ENCODE data around the gene MSH3. TPM values are rescaled to one million over a fixed set of nuclear protein-coding genes. Genes with fewer than 3 reads are reported as not detected.
"Not testable (repeated sequence)": the region's sequence is repeated elsewhere in the genome, so short reads cannot be mapped to it uniquely, and the experiment has no call there.

Gene MSH3
- total RNA-seq, 2 experiments from 2014 or later, result 23.0 to 23.4 TPM

GRCh38 chr5:80810425-80810824 is 156.0 kb downstream of the MSH3 start:
- H3K4me3 Mint-ChIP-seq, result no peak overlapping the region
- peaks cover 5% of the 10 kb centered on the region for H3K4me1 Mint-ChIP-seq (ENCODE audit: low read depth)
- DNase-seq (no peak), ATAC-seq (peak; percentile 51)
- no peaks in the 10 kb centered on the region for H3K9me3 Mint-ChIP-seq
- no peaks in the 10 kb centered on the region for H3K27me3 Mint-ChIP-seq
- TF ChIP-seq CTCF (IDR thresholded peaks at IDR 0.05), result no peak
- intact Hi-C loops (cut with micrococcal nuclease), result no loop called here
- ChIA-PET CTCF (no interaction called here), POLR2A (no interaction called here)
- peaks cover 18% of the 10 kb centered on the region for H3K36me3 Mint-ChIP-seq (ENCODE audit: low read depth)
- no peak overlapping the region for H3K27ac Mint-ChIP-seq

GRCh38 chr5:80816590-80816989 is 162.1 kb downstream of the MSH3 start:
- ChIA-PET POLR2A (no interaction called here), CTCF (no interaction called here)
- Mint-ChIP-seq H3K4me1 (ENCODE audit: low read depth) (no peaks in the 10 kb centered on the region), H3K9me3 (no peaks in the 10 kb centered on the region), H3K27me3 (no peaks in the 10 kb centered on the region), H3K36me3 (ENCODE audit: low read depth) (peaks cover 38% of the 10 kb centered on the region), H3K27ac (no peak overlapping the region), H3K4me3 (no peak overlapping the region)
- DNase-seq (no peak), ATAC-seq (no peak)
- TF ChIP-seq CTCF (IDR thresholded peaks at IDR 0.05), result no peak
- intact Hi-C loops (cut with micrococcal nuclease), result no loop called here

- peaks cover 41% of the 10 kb centered on the region for H3K36me3 Mint-ChIP-seq (ENCODE audit: low read depth)
- no peak overlapping the region for H3K27ac Mint-ChIP-seq
- CTCF ChIA-PET, result interaction anchor here (1.0 kb wide), 1 partner anchor 148 kb away, joined by 3 read pairs; no protein-coding TSS in a partner anchor
- no peaks in the 10 kb centered on the region for H3K27me3 Mint-ChIP-seq
- no peak for ATAC-seq
- H3K9me3 Mint-ChIP-seq, result peaks cover 6% of the 10 kb centered on the region
- H3K4me3 Mint-ChIP-seq, result no peak overlapping the region
- no peaks in the 10 kb centered on the region for H3K4me1 Mint-ChIP-seq (ENCODE audit: low read depth)
- intact Hi-C loops (cut with micrococcal nuclease), result no loop called here
- DNase-seq, result no peak
- no peak for TF ChIP-seq CTCF (IDR thresholded peaks at IDR 0.05)
- POLR2A ChIA-PET, result no interaction called here
Observed at GRCh38 chr5:80820685-80821084, 166.2 kb downstream of the MSH3 start.

GRCh38 chr5:80822640-80823039 is 168.2 kb downstream of the MSH3 start:
- H3K27me3 Mint-ChIP-seq, result no peaks in the 10 kb centered on the region
- CTCF ChIA-PET, result no interaction called here
- ATAC-seq, result no peak
- no peaks in the 10 kb centered on the region for H3K4me1 Mint-ChIP-seq (ENCODE audit: low read depth)
- no peak overlapping the region for H3K4me3 Mint-ChIP-seq
- H3K9me3 Mint-ChIP-seq, result peaks cover 6% of the 10 kb centered on the region
- DNase-seq, result no peak
- H3K27ac Mint-ChIP-seq, result no peak overlapping the region
- POLR2A ChIA-PET, result no interaction called here
- peaks cover 34% of the 10 kb centered on the region for H3K36me3 Mint-ChIP-seq (ENCODE audit: low read depth)
- TF ChIP-seq CTCF (IDR thresholded peaks at IDR 0.05), result no peak
- intact Hi-C loops (cut with micrococcal nuclease), result no loop called here

- Mint-ChIP-seq H3K36me3 (ENCODE audit: low read depth) (peaks cover 42% of the 10 kb centered on the region), H3K9me3 (peaks cover 12% of the 10 kb centered on the region)
- intact Hi-C loops (cut with micrococcal nuclease), result not testable (repeated sequence)
Observed at GRCh38 chr5:80824159-80824558, 169.7 kb downstream of the MSH3 start.

More at GRCh38 chr5:80824159-80824558, 169.7 kb downstream of the MSH3 start:
- H3K27ac Mint-ChIP-seq; CTCF ChIA-PET; H3K4me1 Mint-ChIP-seq (ENCODE audit: low read depth); ATAC-seq; H3K27me3 Mint-ChIP-seq; H3K4me3 Mint-ChIP-seq; POLR2A ChIA-PET; DNase-seq: not testable (repeated sequence)
